Fibroblast of peridontal ligament (primary cell): Measurements from ENCODE around the gene MAEA.
A peak's percentile ranks its signal among the peaks of the same experiment; 100 is the strongest.

Experiments used
- DNase-seq: peaks from one replicate; pipeline ENCODE4 v3.0.0-alpha.2; 2010; ENCODE audit errors: extremely low read depth

Gene MAEA

GRCh38 chr4:1300466-1301455 lies 11.1 kb downstream of the MAEA start:
- DNase-seq: peak; percentile 36

GRCh38 chr4:1302159-1302558 lies 12.5 kb downstream of the MAEA start:
- DNase-seq: no peak

- DNase-seq: no peak
Measured at GRCh38 chr4:1305261-1305711, 15.6 kb downstream of the MAEA start.

GRCh38 chr4:1305781-1306455 lies 16.2 kb downstream of the MAEA start:
- no peak for DNase-seq

- no peak for DNase-seq
Measured at GRCh38 chr4:1307951-1308735, 18.5 kb downstream of the MAEA start.

GRCh38 chr4:1309261-1310010 lies 19.7 kb downstream of the MAEA start:
- DNase-seq: peak; percentile 89

GRCh38 chr4:1310031-1310795 lies 20.5 kb downstream of the MAEA start:
- DNase-seq: peak; percentile 18

- DNase-seq: no peak
Measured at GRCh38 chr4:1310796-1311631, 21.3 kb downstream of the MAEA start.

- no peak for DNase-seq
Measured at GRCh38 chr4:1312821-1313640, 23.3 kb downstream of the MAEA start.

GRCh38 chr4:1315306-1315705 lies 25.6 kb downstream of the MAEA start:
- DNase-seq: no peak

GRCh38 chr4:1315836-1316536 lies 26.3 kb downstream of the MAEA start:
- no peak for DNase-seq

- DNase-seq: no peak
Measured at GRCh38 chr4:1316537-1317168, 27.0 kb downstream of the MAEA start.

GRCh38 chr4:1317177-1318045 lies 27.7 kb downstream of the MAEA start:
- no peak for DNase-seq

GRCh38 chr4:1318046-1318375 lies 28.3 kb downstream of the MAEA start:
- no peak for DNase-seq

GRCh38 chr4:1318488-1319213 lies 29.0 kb downstream of the MAEA start:
- DNase-seq: no peak

GRCh38 chr4:1321486-1321885 lies 31.8 kb downstream of the MAEA start:
- no peak for DNase-seq
